ENCODE data around the gene CSF3R. TPM values are rescaled to one million over a fixed set of nuclear protein-coding genes. Genes with fewer than 3 reads are reported as not detected.

CSF3R gene
- total RNA-seq, 1 experiment from 2014 or later = not detected

DNA sequence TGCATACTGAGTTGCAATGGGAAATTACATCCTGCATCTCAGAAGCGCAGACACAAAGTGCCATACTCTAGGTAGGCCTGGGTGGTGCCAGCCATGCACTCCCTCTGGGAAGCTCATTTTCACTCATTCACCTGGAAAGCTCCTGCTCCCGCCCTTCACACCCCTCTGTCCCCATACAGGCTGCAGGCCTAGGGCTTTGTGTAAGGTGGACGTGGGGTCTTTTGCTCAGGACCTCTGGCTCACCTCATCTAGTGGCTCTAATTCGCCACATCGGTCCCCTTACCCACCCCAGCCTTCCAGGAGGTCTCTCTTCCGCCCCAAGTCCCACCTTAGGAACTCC lies 19.3 kb downstream of the CSF3R start:
- DNase-seq (ENCODE audit: low read depth) = no peak

DNA sequence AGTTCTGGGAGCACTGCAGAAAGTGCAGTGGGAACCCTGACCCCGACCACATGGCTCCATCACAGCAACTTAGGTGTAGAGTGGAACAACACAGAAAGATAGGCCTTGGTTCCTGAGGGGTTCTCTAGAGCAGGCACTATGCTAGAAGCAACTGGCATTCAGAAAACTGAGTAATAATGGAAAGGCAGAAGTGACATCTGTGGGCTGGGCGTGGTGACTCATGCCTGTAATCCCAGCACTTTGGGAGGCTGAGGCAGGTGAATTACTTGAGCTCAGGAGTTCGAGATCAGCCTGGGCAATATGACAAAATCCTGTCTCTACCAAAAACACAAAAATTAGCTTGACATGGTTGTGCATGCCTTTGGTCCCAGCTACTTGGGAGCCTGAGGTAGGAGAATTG lies 23.8 kb downstream of the CSF3R start:
- no peak for DNase-seq (ENCODE audit: low read depth)

DNA sequence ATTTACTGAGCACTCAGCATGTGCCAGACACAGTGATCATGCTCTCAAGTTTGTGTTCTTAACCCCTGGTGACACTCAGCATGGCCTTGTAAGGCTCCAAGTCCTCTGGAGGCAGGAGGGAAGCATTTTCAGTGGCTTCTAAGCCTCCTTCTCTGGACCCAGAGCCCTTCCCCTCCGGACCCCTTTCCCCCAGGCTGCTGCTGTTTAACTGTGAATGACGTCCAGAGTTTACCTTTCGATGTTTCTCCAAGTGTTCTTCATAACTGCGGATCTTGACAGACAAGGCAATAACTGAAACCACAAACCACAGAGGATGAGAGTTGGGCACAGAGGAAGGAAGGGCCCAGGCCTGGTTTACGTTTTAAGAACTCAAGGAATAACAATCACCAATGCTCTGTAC lies 25.0 kb downstream of the CSF3R start:
- no peak for DNase-seq (ENCODE audit: low read depth)

- no peak for DNase-seq (ENCODE audit: low read depth)
These were observed 26.3 kb downstream of the CSF3R start for GRCh38 chr1:36456391-36456928.

DNA sequence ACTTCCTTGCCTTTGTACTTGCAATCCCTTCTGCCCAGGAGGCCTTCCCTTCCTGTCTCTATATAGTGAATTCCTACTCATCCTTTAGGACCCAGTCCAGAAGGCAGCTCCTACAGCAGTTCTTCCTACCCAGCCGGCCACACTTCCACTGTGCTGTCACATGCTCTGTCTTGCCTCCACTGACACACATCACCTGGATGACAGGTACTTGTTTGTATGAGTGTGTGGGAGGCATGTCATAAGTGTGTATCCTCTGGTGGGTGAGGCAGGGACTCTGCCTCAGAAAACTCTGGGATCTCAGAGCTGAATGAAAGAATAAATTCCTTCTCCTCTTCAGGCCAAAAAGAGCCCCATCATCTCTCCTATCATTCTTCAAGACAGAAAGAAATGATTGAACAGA lies 27.3 kb downstream of the CSF3R start:
- no peak for DNase-seq (ENCODE audit: low read depth)

GRCh38 chr1:36453600-36454388 lies 28.9 kb downstream of the CSF3R start:
- no peak for DNase-seq (ENCODE audit: low read depth)

DNA sequence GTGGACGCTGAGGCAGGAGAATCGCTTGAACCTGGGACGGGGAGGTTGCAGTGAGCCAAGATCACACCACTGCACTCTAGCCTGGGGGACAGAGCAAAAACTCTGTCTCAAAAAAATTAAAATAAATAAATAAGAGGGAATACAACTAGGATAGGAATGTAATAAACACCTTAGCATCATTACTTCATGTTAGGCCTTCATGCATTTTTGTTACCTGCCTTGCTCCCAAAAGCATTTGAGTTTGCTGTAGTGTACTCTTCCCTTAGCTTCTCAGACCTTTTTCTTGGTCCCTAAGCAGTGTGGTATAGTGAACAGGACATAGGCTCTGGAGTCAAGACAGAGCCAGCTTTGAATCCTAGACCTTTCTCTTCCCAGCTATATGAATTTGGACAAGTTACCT lies 29.7 kb downstream of the CSF3R start:
- no peak for DNase-seq (ENCODE audit: low read depth)

GRCh38 chr1:36450919-36451305 lies 31.8 kb downstream of the CSF3R start:
- DNase-seq (ENCODE audit: low read depth) = no peak

DNA sequence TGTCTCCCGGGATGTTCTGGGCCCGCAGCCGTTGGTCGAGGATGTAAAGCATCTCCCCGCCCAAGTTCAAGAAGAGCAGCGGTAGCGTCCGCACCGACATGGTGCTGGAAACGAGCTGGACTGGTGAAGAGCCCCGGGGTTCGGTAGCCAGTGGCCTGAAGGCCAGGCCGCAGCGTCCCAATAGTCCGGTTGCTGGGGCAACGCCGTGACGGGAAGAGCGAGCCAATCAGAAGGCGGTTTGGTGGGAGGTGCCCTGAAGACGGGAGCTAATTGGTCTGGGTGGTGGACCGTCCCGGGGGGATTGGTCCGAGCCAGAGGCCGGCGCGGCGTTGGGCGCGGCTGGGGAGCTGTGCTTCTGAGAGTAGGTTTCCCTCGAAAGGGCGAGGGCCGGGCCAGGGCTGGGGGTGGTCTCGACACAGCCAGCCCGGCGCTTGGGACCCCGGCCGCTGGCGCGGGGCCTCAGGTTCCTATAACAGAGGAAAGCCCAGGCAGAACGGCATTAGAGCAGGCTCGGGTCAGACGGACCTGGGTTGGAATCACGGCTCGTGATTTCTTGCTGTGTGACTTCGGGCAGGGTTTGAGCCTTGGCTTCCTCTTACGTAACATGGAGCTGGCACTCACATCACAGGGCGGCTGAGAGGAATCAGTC lies 32.3 kb downstream of the CSF3R start, which contains the start of gene OSCP1:
Gene OSCP1 (minus strand): TSS at position 182 of the 649 bp plus-strand sequence. CDS start 82 bp downstream, at position 100.
- DNase-seq (ENCODE audit: low read depth) = peak; percentile 94

DNA sequence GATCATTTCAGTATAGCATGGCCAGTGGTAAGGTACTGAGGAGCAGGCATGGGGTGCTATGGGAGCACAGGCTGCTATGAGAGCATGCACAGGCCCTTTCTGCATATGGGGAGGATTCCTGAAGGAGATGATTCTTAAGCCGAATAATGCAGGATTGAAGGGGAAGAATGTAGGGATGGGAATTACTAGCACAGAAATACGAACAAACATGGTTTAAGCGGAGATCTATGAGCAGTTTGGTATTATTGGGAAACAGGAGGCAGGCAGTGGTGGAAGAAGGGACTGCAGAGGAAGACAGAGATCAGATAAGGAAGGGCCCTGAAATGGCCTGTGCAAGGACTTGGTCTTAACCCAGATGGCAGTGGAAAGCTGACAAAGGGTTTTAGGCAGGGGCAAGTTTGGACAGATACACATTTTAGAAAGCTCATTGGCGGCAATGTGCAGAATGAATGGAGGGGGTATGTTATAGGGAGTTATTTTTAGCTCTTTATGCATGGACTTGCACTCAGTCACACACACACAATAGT lies 34.1 kb downstream of the CSF3R start:
- DNase-seq (ENCODE audit: low read depth) = no peak

DNA sequence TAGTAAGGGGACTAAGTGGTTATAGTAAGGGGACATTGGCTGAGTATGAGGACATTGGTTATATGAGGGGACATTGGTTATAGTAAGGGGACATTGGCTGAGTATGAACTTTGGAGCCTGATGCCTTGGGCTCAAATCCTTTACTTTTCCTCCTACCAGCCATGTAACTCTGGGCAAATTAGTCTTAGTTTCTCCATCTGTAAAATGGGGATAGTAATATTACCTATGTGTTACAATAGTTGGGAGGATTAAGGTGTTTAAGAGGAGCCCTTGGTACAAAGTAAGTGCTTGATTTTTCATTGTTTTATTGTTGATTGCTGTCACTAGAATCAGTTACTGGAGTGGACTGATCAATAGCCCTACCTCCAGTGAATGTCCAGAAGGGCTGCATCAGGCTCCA lies 35.3 kb downstream of the CSF3R start:
- DNase-seq (ENCODE audit: low read depth) = no peak

GRCh38 chr1:36446746-36447145 lies 36.0 kb downstream of the CSF3R start:
- no peak for DNase-seq (ENCODE audit: low read depth)

- DNase-seq (ENCODE audit: low read depth) = peak; percentile 52
These were observed 36.4 kb downstream of the CSF3R start for GRCh38 chr1:36446271-36446670.

DNA sequence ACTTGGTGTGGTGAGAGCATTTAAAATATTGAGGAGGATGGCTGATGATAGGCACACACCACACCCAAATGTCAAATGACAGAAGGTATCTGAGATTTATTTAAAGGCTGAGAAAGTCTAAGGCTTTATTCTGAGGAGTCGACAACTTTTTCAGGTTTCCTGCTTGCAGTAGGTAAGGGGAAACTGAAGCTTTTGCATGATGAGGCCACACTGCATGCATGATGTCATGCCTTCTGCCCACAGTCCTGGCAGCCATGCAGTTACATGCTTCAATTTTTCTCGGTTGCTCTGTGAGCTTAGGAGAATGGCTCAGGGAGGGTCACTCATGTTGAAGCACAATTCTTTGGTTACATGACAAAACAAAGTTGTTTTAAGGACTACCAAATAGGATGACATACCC lies 39.4 kb downstream of the CSF3R start:
- no peak for DNase-seq (ENCODE audit: low read depth)

GRCh38 chr1:36442337-36442736 lies 40.4 kb downstream of the CSF3R start:
- no peak for DNase-seq (ENCODE audit: low read depth)

DNA sequence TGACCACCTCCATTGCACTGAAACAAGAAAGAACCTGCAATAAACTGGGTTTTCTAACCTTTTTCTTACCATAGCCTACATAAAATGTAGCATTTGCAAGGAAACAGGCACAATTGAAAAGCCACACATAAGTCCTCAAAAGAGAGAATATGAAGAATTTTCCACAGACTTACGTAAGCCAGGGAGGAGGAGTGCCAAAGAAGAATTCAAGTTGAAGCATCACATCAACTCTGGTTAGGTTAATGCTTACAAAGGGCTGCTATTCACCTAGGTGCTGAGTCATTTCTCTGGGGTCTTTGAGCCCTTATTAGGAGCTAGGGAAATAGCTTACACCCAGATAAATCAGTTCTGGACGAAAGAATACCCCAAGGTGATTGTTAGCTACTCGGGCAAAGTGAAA lies 42.1 kb downstream of the CSF3R start:
- DNase-seq (ENCODE audit: low read depth) = no peak

- DNase-seq (ENCODE audit: low read depth) = no peak
These were observed 42.7 kb downstream of the CSF3R start for GRCh38 chr1:36440044-36440443.

DNA sequence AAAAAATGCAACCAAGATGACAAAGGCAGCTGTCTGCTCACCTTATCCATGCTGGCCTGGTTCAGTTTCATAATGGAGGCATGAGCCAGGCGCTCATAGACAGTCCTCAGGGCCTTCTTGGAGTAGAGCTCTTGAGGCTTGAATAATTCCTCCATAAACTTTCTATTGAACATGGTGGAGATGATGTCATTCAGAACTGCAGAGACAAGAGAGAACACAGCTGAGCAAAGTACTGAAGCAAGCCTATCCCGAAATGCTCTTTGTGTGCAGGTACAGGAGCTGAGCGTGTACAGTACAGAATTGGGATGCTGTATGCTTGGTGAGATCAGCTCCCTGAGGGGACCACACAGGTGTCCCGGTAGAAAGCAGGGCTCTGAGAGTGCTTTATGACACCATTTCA lies 44.0 kb downstream of the CSF3R start:
- DNase-seq (ENCODE audit: low read depth) = no peak

GRCh38 chr1:36436821-36437220 lies 45.9 kb downstream of the CSF3R start:
- peak; percentile 54 for DNase-seq (ENCODE audit: low read depth)

DNA sequence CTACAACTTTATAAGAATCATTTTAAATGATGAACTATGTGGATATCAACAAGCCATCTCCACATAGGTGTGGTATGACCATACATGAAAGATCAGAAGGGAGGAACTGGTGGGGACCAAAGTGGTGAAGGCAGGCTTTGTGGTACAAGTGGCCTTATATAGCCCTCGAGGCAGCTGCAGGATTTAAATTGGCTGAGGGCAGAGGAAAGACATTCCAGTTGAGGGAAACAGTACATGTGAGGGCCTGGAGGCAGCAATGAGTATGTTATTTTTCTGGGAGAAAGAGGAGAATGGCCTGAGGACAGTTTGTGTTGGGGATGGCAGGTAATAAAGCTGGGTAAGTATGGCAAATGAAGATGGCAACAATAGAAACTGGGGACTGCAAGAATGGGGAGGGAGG lies 49.6 kb downstream of the CSF3R start:
- DNase-seq (ENCODE audit: low read depth) = no peak

DNA sequence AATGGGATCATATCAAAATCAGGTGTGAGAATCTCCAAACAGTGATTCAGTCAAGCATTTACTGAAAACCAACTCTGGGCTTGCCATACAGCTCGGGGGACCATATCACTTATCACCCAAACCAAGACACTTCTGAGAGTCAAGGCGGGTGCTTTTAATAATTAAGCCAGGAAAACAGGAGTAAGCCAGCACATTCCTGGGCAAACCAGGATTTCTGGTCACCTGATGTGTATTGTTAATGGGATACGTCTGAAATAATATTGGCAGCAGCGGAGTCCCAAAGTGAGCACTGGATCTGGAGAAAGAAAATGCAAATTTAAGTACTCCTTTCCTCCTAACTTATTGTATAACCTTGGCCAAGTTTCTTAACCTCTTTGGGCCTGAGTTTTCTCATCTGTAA lies 50.1 kb downstream of the CSF3R start:
- DNase-seq (ENCODE audit: low read depth) = no peak

- peak; percentile 39 for DNase-seq (ENCODE audit: low read depth)
These were observed 56.9 kb downstream of the CSF3R start for GRCh38 chr1:36425791-36426190.

DNA sequence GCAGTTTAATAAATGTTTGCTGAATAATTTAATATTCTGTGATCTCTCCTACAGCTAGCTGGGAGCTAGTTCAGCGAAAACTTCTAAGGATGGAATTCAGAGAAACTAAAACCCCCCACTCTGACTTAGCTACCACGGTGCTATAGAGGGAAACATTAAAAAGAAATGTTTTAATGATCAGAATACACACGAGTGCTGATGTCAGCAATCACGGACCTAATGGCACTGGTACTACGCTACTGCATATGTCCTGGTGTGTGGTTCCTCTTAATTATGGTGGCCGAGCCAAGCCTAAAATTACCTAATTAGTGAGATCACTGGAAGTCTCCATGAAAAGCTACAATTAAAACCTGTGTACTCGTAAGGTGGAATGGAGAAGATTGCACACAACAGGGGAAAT lies 61.1 kb downstream of the CSF3R start:
- no peak for DNase-seq (ENCODE audit: low read depth)

All from HT1080 (cell line).